Measurements from ENCODE around the gene GMPR. TPM values are rescaled to one million over a fixed set of nuclear protein-coding genes. Genes with fewer than 3 reads are reported as not detected.

Gene GMPR
- total and polyA plus RNA-seq, 8 donors: 9.8 to 46.3 (median 26.9) TPM

DNA sequence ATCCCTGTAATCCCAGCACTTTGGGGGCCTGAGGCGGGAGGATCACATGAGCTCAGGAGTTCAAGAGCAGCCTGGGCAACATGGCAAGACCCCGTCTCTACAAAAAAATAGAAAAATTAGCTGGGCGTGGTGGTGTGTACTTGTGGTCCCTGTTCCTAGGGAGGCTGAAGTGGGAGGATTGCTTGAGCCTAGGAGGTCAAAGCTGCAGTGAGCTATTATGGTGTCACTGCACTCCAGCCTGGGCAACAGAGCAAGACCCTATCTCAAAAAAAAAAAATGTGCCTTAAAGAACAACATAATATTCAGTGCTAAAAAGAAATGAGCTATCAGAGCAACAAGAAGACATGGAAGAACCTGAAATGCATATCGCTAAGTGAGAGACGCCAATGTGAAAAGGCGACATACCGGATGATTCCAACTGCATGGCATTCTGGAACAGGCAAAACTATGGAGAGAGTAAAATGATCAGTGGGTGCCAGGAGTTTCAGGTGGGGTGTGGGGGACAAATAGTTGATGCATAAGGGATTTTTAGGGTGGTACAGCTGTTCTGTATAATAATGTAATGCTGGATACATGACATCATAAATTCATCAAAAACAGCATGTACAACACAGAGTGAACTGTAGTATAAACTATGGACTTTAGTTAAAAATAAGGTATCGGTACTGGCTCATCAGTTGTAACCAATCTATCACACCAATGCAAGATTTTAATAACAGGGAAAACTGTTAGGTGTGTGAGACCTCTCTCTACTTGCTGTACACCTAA, 80.8 kb downstream of the GMPR start:
- 94 to 97% (median 96%) methylated on average over 8 of the region's 8 CpGs for WGBS, 5 donors
- intact Hi-C loops (cut with DNase I; ENCODE audit: low total_unique reads): no loop called here

DNA sequence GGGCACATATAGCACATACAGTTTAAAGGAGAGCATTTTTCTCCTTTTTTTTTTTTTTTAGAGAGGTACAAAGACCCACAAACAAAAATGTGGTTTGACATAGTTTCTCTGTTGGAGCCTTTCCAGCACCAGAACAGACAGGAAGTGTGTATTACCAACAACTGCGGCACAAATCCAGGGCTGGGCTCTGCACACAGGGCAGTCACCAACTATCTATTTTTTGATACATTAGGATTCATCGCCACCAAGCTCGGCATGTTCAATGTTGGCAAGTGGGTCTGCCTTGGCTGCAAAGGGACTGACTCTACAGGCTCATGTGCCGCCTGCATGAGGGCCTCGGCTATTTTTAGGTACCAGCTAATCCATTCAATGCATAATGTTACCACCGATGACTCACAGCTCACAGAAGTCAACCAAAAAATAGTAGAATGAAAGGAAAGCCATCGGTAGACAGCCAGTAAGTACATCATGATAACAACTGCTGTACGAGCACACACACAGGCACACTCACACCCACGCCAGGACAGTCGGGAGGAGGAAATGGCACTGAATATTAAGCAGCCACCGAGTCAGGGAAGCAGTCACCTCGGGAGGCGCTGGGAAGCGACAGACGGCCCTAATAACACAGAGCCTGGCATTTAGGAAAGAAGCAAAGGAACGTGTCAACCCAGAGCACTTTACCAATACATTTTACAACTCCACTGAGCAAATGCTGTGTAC, 81.6 kb downstream of the GMPR start:
- TF ChIP-seq POLR2AphosphoS5 (IDR thresholded peaks at IDR 0.05): peak; percentile 35 to 71 (median 65)
- TF ChIP-seq POLR2A (IDR thresholded peaks at IDR 0.05): no peak
- Histone ChIP-seq H3K4me1 (peaks cover 19 to 70% (median 43%) of the 10 kb centered on the region in 4 donors), H3K27ac (peak overlapping the region; percentile 9 to 89 (median 83)), H3K4me3 (peak overlapping the region in 3 of 4 donors; percentile 1 to 18 (median 10)), H3K36me3 (peaks cover 0 to 10% (median 0%) of the 10 kb centered on the region in 4 donors), H3K9me3 (no peaks in the 10 kb centered on the region), H3K27me3 (no peaks in the 10 kb centered on the region)
- intact Hi-C loops (cut with DNase I; ENCODE audit: low total_unique reads): no loop called here
- DNase-seq: peak; percentile 36 to 89
- 19 to 43% (median 28%) methylated on average over 16 of the region's 16 CpGs for WGBS, 5 donors

More for the DNA sequence above, 80.8 kb downstream of the GMPR start:
- H3K27ac ChIP-seq: peak overlapping the region in 4 of 5 donors; percentile 77 to 89 (median 84)
- H3K4me1 ChIP-seq: peaks cover 19 to 67% (median 43%) of the 10 kb centered on the region in 4 donors
- TF ChIP-seq EP300 (IDR thresholded peaks at IDR 0.05) (no peak), POLR2A (IDR thresholded peaks at IDR 0.05) (no peak), POLR2AphosphoS5 (IDR thresholded peaks at IDR 0.05) (no peak)
- TF ChIP-seq, protein P1, sequence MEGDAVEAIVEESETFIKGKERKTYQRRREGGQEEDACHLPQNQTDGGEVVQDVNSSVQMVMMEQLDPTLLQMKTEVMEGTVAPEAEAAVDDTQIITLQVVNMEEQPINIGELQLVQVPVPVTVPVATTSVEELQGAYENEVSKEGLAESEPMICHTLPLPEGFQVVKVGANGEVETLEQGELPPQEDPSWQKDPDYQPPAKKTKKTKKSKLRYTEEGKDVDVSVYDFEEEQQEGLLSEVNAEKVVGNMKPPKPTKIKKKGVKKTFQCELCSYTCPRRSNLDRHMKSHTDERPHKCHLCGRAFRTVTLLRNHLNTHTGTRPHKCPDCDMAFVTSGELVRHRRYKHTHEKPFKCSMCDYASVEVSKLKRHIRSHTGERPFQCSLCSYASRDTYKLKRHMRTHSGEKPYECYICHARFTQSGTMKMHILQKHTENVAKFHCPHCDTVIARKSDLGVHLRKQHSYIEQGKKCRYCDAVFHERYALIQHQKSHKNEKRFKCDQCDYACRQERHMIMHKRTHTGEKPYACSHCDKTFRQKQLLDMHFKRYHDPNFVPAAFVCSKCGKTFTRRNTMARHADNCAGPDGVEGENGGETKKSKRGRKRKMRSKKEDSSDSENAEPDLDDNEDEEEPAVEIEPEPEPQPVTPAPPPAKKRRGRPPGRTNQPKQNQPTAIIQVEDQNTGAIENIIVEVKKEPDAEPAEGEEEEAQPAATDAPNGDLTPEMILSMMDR (IDR thresholded peaks at IDR 0.05): no peak
- no peak for DNase-seq
- no peak overlapping the region for H3K4me3 ChIP-seq
- no peaks in the 10 kb centered on the region for H3K27me3 ChIP-seq
- peaks cover 0 to 10% (median 0%) of the 10 kb centered on the region in 4 donors for H3K36me3 ChIP-seq
- no peaks in the 10 kb centered on the region for H3K9me3 ChIP-seq

DNA sequence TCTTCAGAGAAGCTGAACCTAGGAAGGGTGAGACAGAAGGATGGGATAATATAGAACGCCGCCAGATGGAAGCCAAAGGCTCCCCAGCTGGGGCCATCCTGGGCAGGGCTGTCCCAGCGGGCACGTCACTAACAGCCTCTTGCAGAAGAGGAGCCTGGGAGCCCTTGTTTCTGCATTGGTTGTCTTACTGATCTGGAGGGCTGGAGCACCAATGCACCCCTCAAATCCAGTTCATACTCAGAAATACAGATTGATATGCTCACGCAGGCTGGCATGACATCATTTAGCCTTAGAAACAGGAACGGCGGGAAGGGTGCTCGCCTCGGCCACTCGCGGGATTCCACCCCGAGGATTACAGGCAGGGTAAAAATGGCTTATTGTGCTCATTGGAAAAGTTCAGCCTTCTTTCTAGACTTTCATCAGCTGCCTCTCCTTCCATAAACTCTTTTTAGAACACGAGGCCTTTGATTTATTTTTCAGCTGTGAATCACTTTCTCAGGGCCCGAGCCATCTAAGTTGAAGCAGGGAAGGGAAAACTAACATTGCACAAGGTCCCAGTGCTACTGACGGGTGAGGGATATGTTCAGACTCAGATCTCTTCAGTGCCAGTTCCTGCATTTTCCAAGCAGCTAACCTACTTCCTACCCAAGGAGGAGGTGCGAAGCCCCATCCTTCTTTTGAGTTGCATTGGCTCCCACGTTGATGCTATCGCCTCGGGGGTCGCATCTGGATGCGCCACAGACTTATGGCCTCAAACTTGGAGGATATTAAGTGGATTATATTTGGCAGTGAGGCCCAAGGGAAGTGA, 82.3 kb downstream of the GMPR start:
- peak overlapping the region in 3 of 4 donors; percentile 1 to 18 (median 10) for H3K4me3 ChIP-seq
- H3K4me1 ChIP-seq: peaks cover 19 to 70% (median 43%) of the 10 kb centered on the region in 4 donors

DNA sequence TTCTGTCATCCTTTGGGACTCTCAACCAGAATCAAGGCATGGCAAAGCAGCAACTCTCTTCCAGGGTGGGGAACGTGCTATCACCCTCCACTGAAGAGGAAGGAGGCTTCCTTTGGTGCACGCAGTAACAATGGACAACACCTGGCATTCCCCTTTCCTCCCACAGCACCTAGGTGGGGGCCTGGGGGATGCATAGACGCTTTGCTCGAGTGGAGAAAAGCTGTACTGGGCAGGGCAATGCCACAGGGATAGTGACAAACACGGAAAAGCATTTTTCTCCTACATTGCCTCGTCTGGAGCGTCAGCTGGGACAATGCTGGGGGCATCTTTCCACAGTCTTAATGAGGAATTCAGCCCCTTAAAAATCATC, 82.9 kb downstream of the GMPR start:
- Histone ChIP-seq H3K9me3 (no peaks in the 10 kb centered on the region), H3K27me3 (no peaks in the 10 kb centered on the region), H3K4me3 (no peak overlapping the region), H3K36me3 (peaks cover 4 to 16% (median 9%) of the 10 kb centered on the region in 4 donors), H3K27ac (peak overlapping the region in 4 of 5 donors; percentile 77 to 89 (median 84)), H3K4me1 (peaks cover 19 to 70% (median 43%) of the 10 kb centered on the region in 4 donors)
- TF ChIP-seq, protein P1 (IDR thresholded peaks at IDR 0.05): no peak
- TF ChIP-seq EP300 (IDR thresholded peaks at IDR 0.05): no peak
- DNase-seq: no peak
- intact Hi-C loops (cut with DNase I; ENCODE audit: low total_unique reads): no loop called here
- 88 to 95% (median 92%) methylated on average over 7 of the region's 7 CpGs for WGBS, 5 donors

More for the DNA sequence above, 82.3 kb downstream of the GMPR start:
- 77 to 86% (median 84%) methylated on average over 21 of the region's 21 CpGs for WGBS, 5 donors
- intact Hi-C loops (cut with DNase I; ENCODE audit: low total_unique reads): no loop called here
- TF ChIP-seq, protein P1 (IDR thresholded peaks at IDR 0.05): no peak
- TF ChIP-seq EP300 (IDR thresholded peaks at IDR 0.05) (no peak), POLR2A (IDR thresholded peaks at IDR 0.05) (no peak), POLR2AphosphoS5 (IDR thresholded peaks at IDR 0.05) (peak in 2 of 3 donors; percentile 37 to 47)
- no peaks in the 10 kb centered on the region for H3K27me3 ChIP-seq
- peaks cover 0 to 10% (median 3%) of the 10 kb centered on the region in 4 donors for H3K36me3 ChIP-seq
- no peaks in the 10 kb centered on the region for H3K9me3 ChIP-seq
- H3K27ac ChIP-seq: peak overlapping the region; percentile 34 to 89 (median 83)
- DNase-seq: no peak
